Measurements from ENCODE around the gene EDEM3.
"Not testable (repeated sequence)": the region's sequence is repeated elsewhere in the genome, so short reads cannot be mapped to it uniquely, and the experiment has no call there.

EDEM3 gene

GRCh38 chr1:184768467-184768866 is 13.8 kb upstream of the EDEM3 start:
- no peak for DNase-seq (ENCODE audit: low read depth)

DNA sequence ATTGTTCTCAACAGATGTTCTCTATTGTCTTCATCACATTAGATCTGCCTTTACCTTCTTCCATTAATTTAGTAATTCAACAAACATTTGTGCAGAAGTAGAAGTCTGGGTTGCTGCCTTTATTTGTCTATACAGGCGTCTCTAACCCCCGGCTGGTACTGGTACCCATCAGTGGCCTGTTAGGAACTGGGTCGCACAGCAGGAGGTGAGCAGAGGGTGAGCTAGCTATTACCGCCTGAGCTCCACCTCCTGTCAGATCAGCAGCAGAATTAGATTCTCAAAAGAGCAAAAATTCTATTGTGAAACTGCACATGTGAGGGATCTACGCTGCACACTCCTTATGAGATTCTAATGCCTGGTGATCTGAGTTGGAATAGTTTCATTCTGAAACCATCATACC is 12.9 kb upstream of the EDEM3 start:
- no peak for DNase-seq (ENCODE audit: low read depth)

DNA sequence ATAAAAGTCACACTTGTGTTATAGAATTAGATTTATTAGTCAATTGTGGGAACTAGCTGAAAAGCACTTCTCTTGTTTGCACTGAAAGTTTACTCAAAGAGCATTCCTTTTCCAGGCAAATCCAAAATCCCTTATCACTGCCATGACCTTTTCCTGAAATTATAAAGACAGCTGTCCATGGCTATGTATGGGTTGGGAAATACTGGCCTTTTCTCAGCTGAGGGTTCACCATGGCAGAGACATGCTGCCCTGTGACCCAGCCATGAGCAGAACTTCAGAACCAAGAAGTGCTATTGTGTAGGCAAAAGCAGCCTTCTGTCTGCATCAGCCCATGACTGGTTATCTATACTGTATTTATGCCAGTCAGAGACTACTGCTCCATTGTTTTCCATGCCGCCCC is 9.8 kb upstream of the EDEM3 start:
- no peak for DNase-seq (ENCODE audit: low read depth)

DNA sequence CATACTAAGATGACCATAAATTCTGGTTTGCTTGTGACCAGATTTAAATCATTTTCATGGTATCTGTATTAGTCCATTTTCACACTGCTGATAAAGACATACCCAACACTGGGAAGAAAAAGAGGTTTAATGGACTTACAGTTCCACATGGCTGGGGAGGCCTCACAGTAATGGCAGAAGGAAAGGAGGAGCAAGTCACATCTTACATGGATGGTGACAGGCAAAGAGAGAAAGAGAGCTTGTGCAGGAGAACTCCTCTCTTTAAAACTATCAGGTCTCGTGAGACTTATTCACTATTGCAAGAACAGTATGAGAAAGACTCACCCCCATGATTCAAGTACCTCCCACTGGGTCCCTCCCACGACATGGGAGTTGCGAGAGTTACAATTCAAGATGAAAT is 8.9 kb upstream of the EDEM3 start:
- DNase-seq (ENCODE audit: low read depth), result not testable (repeated sequence)

GRCh38 chr1:184761969-184762485 is 7.4 kb upstream of the EDEM3 start:
- DNase-seq (ENCODE audit: low read depth), result no peak

DNA sequence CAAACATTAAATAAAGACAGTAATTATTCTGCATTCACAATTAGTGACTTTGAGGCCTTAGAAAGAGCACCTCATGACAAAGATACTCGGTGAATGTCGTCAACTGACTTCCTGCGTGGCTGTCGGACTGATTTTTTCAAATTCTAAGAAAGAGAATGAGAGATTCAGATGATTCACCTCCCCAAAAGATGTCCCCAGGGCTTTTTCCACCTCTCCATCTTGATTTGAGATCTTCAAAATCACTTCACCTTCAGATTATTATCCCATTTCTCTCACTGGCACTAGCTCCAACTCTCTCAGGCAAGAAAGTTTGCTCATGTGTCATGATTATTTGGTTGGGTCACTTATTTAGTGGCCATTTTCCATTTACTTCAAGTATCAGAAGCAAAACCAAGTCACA is 5.0 kb upstream of the EDEM3 start:
- DNase-seq (ENCODE audit: low read depth), result no peak

DNA sequence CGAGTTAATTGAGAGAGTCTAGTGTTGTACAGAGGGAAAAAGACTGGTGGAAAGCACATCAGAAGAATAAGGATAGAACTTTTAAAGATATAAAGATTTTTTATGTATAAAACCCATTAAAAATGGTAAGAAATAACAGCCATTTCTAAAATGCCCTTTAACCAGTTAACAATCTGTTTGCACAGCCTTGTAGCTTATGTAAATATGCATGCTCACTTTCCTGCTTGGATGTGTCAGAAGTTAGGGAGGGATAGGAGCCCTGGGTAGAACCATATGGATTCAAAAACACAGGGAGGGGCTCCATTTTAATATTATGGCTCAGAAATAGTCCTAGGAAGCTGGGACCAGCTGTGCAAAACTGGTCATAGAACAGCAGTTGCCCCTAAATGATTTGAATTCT is 4.5 kb upstream of the EDEM3 start:
- no peak for DNase-seq (ENCODE audit: low read depth)

DNA sequence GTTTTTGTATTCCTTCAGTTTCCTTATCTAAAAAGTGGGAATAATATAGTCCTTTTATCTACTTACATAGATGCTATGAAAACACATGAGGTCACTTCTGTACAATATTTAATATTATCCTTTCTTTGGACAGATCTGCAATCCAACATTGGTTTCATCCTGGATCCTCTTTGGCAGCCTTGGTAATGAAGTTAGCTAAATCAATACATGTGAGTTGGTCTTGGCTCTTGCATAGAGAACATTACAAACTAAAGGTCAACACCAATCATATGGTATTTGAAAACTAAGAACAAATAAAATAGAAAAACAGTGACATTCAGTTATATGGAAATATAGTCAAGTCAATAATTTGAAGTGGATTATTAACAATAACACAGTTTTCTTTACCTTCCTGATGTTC is 3.2 kb upstream of the EDEM3 start:
- no peak for DNase-seq (ENCODE audit: low read depth)

- DNase-seq (ENCODE audit: low read depth), result no peak
Measured at GRCh38 chr1:184757406-184757805, 2.7 kb upstream of the EDEM3 start.

GRCh38 chr1:184755226-184756065 is 788 bp upstream of the EDEM3 start:
- no peak for DNase-seq (ENCODE audit: low read depth)

- no peak for DNase-seq (ENCODE audit: low read depth)
Measured at GRCh38 chr1:184753608-184754475, 816 bp downstream of the EDEM3 start.

DNA sequence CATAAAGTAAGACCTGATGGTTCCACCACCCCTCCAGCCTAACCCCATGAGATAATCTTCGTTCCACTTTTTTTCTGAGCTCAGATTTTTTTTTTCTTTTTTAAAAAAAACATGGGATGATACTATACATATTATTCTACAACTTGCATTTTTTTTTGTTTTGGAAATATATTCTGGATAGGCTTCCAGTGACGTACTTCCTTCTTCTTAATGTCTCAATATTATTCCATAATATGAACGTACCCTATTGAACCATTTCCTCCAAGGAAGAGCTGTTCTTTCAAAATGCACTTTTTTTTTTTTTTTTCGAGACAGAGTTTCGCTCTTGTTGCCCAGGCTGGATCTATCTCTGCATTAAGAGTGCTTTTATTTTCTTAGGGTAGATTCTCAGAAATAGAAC is 1.5 kb downstream of the EDEM3 start:
- DNase-seq (ENCODE audit: low read depth), result no peak

- DNase-seq (ENCODE audit: low read depth), result no peak
Measured at GRCh38 chr1:184752656-184753055, 2.0 kb downstream of the EDEM3 start.

- no peak for DNase-seq (ENCODE audit: low read depth)
Measured at GRCh38 chr1:184748740-184749139, 5.9 kb downstream of the EDEM3 start.

DNA sequence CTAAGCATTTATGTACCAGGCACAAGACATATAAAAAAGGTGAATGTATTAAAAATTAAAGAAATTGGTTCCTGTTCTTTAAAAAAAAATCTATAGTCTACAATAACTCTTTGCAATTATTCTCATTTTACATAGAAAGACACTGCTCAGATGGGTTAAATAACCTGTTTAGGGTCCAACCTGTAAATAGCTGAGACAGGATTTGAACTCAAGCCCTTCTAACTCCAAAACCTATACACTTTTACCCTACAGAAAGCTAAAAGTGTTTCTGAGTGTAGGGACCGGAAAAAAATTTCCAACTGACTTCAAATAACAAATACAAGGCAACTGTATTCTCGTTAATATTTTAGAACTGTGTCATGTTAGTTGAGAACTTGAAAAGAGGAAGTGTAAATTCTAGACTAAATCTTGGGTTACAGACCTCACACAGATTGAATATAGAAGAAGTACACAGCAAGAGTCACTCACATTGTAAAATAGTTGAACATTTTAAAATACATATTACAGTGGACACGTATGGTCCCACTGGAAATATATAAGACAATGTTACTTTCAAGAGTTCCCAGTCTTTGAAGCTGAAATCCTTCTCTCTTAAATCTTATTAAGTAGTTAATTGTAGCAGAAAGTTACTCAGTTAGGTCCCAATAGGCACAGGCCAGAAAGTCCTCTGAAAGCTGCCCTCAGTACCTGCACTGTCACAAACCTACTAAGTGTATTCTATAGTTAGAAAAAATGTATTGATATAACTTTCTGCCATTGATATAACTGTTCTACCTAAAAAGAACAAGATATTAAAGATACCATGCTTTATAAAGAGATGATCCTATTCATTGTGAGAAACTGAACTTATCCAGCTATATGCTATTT is 7.3 kb downstream of the EDEM3 start:
- DNase-seq (ENCODE audit: low read depth), result no peak

DNA sequence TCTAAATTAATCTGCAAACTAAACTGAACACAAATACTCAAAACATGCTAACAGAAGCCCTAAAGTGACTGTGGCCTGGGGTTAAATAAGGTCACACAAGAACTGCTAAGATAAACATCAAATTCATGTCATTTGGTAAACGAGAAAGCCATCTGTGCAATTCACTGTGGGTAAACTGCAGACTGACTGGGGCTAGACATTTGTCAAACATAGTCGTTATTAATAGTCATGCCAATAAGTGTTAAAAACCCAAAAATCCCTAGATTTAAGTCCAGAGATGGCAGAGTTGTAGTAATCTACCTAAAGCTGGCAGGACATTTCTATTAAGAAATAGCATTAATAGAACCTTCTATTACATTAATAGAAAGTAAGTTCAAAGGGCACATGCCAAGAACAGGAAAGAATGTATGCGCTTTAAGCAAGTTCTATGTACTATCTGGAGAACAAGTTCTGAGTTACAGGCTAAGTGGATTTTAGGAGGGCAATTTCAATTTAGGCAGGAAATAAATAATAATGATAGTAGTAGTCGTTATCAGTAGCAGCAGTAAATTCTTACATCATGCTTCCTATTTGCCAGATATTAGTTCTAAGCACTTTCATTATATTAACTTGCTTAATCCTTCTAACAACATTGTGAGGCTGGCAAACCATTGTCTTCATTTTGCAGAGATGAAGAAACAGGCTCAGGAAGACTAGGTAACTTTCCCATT is 8.6 kb downstream of the EDEM3 start:
- DNase-seq (ENCODE audit: low read depth), result no peak

DNA sequence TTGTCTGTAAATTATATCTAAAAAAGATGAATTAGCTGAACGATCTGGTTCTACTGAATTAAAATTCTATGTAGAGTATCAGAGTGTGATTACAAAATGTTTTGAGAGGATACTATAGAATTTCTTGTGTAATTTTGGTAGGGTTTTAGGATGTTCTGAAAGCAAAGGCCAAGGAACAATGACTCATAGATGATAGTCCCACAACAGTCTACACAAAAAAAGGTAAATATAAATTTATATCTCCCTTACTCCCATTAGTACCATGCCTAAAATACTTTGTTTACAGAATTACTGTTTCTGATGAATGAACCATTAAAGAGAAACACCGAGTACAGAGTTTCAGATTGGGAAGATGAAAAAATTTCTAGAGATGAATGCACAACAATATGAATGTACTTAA is 9.5 kb downstream of the EDEM3 start:
- DNase-seq (ENCODE audit: low read depth), result no peak

GRCh38 chr1:184743062-184743756 is 11.4 kb downstream of the EDEM3 start:
- DNase-seq (ENCODE audit: low read depth), result no peak

- DNase-seq (ENCODE audit: low read depth), result no peak
Measured at GRCh38 chr1:184740344-184740743, 14.3 kb downstream of the EDEM3 start.

GRCh38 chr1:184739796-184740195 is 14.9 kb downstream of the EDEM3 start:
- DNase-seq (ENCODE audit: low read depth), result no peak

DNA sequence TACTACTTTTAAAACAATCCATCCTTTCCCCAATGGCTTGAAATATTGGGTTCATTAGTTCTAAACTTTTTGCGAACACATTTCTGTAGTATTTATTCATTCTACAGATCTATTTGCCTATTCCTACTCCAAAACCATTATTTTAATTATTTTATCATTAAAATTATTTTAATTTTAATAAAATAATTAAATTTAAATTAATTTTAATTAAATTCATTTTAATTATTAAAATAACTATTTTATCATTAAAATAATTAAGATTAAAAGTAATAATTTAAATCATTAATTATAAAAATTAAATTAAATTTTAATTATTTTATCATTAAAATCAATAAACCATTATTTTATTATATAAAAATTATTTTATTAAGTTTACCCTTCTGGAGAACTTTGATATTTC is 15.6 kb downstream of the EDEM3 start:
- no peak for DNase-seq (ENCODE audit: low read depth)
